ENCODE results near the gene HIF1A. TPM values are rescaled to one million over a fixed set of nuclear protein-coding genes. Genes with fewer than 3 reads are reported as not detected.

The HIF1A gene
- total RNA-seq, 1 donor from 2014 or later: 326 TPM

- Mint-ChIP-seq H3K9me3 (ENCODE audit: unreplicated experiment) (no peaks in the 10 kb centered on the region), H3K36me3 (ENCODE audit: unreplicated experiment) (no peaks in the 10 kb centered on the region), H3K27me3 (ENCODE audit: unreplicated experiment) (no peaks in the 10 kb centered on the region), H3K27ac (ENCODE audit: unreplicated experiment) (no peak overlapping the region), H3K4me3 (ENCODE audit: unreplicated experiment) (no peak overlapping the region), H3K4me1 (ENCODE audit: unreplicated experiment) (peaks cover 10% of the 10 kb centered on the region)
- TF ChIP-seq CTCF (IDR thresholded peaks at IDR 0.05): no peak
- no peak for DNase-seq (ENCODE audit: extremely low spot score, unreplicated experiment)
Observed at GRCh38 chr14:61672796-61673195, 22.5 kb upstream of the HIF1A start.

GRCh38 chr14:61673305-61673704 is 22.0 kb upstream of the HIF1A start:
- no peak for DNase-seq (ENCODE audit: extremely low spot score, unreplicated experiment)
- Mint-ChIP-seq H3K4me3 (ENCODE audit: unreplicated experiment) (no peak overlapping the region), H3K36me3 (ENCODE audit: unreplicated experiment) (no peaks in the 10 kb centered on the region), H3K27ac (ENCODE audit: unreplicated experiment) (no peak overlapping the region), H3K4me1 (ENCODE audit: unreplicated experiment) (peaks cover 10% of the 10 kb centered on the region), H3K27me3 (ENCODE audit: unreplicated experiment) (no peaks in the 10 kb centered on the region), H3K9me3 (ENCODE audit: unreplicated experiment) (no peaks in the 10 kb centered on the region)
- no peak for TF ChIP-seq CTCF (IDR thresholded peaks at IDR 0.05)

GRCh38 chr14:61675291-61675690 is 20.0 kb upstream of the HIF1A start:
- Mint-ChIP-seq H3K27me3 (ENCODE audit: unreplicated experiment) (no peaks in the 10 kb centered on the region), H3K36me3 (ENCODE audit: unreplicated experiment) (no peaks in the 10 kb centered on the region), H3K27ac (ENCODE audit: unreplicated experiment) (no peak overlapping the region), H3K4me1 (ENCODE audit: unreplicated experiment) (peaks cover 15% of the 10 kb centered on the region), H3K9me3 (ENCODE audit: unreplicated experiment) (no peaks in the 10 kb centered on the region), H3K4me3 (ENCODE audit: unreplicated experiment) (no peak overlapping the region)
- no peak for TF ChIP-seq CTCF (IDR thresholded peaks at IDR 0.05)
- DNase-seq (ENCODE audit: extremely low spot score, unreplicated experiment): no peak

GRCh38 chr14:61677479-61677878 is 17.8 kb upstream of the HIF1A start:
- Mint-ChIP-seq H3K27me3 (ENCODE audit: unreplicated experiment) (no peaks in the 10 kb centered on the region), H3K27ac (ENCODE audit: unreplicated experiment) (no peak overlapping the region), H3K36me3 (ENCODE audit: unreplicated experiment) (no peaks in the 10 kb centered on the region), H3K4me3 (ENCODE audit: unreplicated experiment) (no peak overlapping the region), H3K9me3 (ENCODE audit: unreplicated experiment) (no peaks in the 10 kb centered on the region), H3K4me1 (ENCODE audit: unreplicated experiment) (peaks cover 19% of the 10 kb centered on the region)
- TF ChIP-seq CTCF (IDR thresholded peaks at IDR 0.05): no peak
- DNase-seq (ENCODE audit: extremely low spot score, unreplicated experiment): no peak

- Mint-ChIP-seq H3K36me3 (ENCODE audit: unreplicated experiment) (no peaks in the 10 kb centered on the region), H3K27ac (ENCODE audit: unreplicated experiment) (no peak overlapping the region), H3K27me3 (ENCODE audit: unreplicated experiment) (no peaks in the 10 kb centered on the region), H3K9me3 (ENCODE audit: unreplicated experiment) (no peaks in the 10 kb centered on the region), H3K4me1 (ENCODE audit: unreplicated experiment) (peaks cover 12% of the 10 kb centered on the region), H3K4me3 (ENCODE audit: unreplicated experiment) (no peak overlapping the region)
- no peak for TF ChIP-seq CTCF (IDR thresholded peaks at IDR 0.05)
- DNase-seq (ENCODE audit: extremely low spot score, unreplicated experiment): no peak
Observed at GRCh38 chr14:61678975-61679374, 16.3 kb upstream of the HIF1A start.
